GM12878 (cell line): ENCODE results near the gene ELMO3. TPM values are rescaled to one million over a fixed set of nuclear protein-coding genes. Genes with fewer than 3 reads are reported as not detected.
A peak's percentile ranks its signal among the peaks of the same experiment; 100 is the strongest.

Source experiments
- CBX3 ChIP-seq: fragments of 200-600 bp; sonication (generic); IDR thresholded peaks from 2 replicates; pipeline ENCODE4 v1.6.1; 2016; ENCODE audit warnings: low read depth, borderline replicate concordance
- CHD2 ChIP-seq: IDR thresholded peaks from 2 replicates; pipeline ENCODE4 v1.6.1; 2011; ENCODE audit warnings: low read depth, low read length, improper control_type of control experiment, borderline replicate concordance
- FOXK2 ChIP-seq: fragments of 450-650 bp; IDR thresholded peaks from 2 replicates; pipeline ENCODE4 v1.6.1; 2017; ENCODE audit warnings: mild to moderate bottlenecking, moderate library complexity
- FOXM1 ChIP-seq: IDR thresholded peaks from 2 replicates; pipeline ENCODE4 v1.6.1; 2012; ENCODE audit warnings: low read depth, mild to moderate bottlenecking, inconsistent platforms, low read length, moderate library complexity
- HCFC1 ChIP-seq: fragments of 150-350 bp; IDR thresholded peaks from 2 replicates; pipeline ENCODE4 v1.6.1; 2014; ENCODE audit warnings: low read length
- IRF3 ChIP-seq: fragments of 450-650 bp; IDR thresholded peaks from 2 replicates; pipeline ENCODE4 v1.6.1; 2014; ENCODE audit warnings: mild to moderate bottlenecking
- IRF5 ChIP-seq: fragments of 450-650 bp; IDR thresholded peaks from 2 replicates; pipeline ENCODE4 v1.6.1; 2017; ENCODE audit warnings: borderline replicate concordance
- JUNB ChIP-seq: IDR thresholded peaks from 2 replicates; pipeline ENCODE4 v1.6.1; 2016; ENCODE audit warnings: antibody characterized with exemption, mild to moderate bottlenecking
- MTA3 ChIP-seq: IDR thresholded peaks from 2 replicates; pipeline ENCODE4 v1.6.1; 2012; ENCODE audit warnings: low read length, inconsistent platforms, borderline replicate concordance
- NBN ChIP-seq: fragments of 450-650 bp; IDR thresholded peaks from 2 replicates; pipeline ENCODE4 v1.6.1; 2016
- NFYA ChIP-seq: IDR thresholded peaks from 2 replicates; pipeline ENCODE4 v1.6.1; 2011; ENCODE audit warnings: low read depth, mild to moderate bottlenecking, low read length, improper control_type of control experiment, borderline replicate concordance
- NFYB ChIP-seq: IDR thresholded peaks from 2 replicates; pipeline ENCODE4 v1.6.1; 2011; ENCODE audit warnings: low read depth, mild to moderate bottlenecking, low read length, improper control_type of control experiment, moderate library complexity; ENCODE audit not compliant: insufficient read depth
- POLR2AphosphoS5 ChIP-seq: IDR thresholded peaks from 2 replicates; pipeline ENCODE4 v1.6.1; 2011; ENCODE audit warnings: mild to moderate bottlenecking, low read length, inconsistent platforms
- RELA ChIP-seq: fragments of 450-650 bp; IDR thresholded peaks from 2 replicates; pipeline ENCODE4 v1.8.0; 2014; ENCODE audit warnings: borderline replicate concordance; ENCODE audit not compliant: partially characterized antibody
- SREBF1 ChIP-seq: IDR thresholded peaks from 2 replicates; pipeline ENCODE4 v1.6.1; 2012; ENCODE audit warnings: mild to moderate bottlenecking, low read length
- SRF ChIP-seq, 2 experiments: IDR thresholded peaks; 2 replicates each; pipeline ENCODE4 v1.6.1; 2011; ENCODE audit warnings: low read depth in 2 of 2, low read length in 2 of 2, mild to moderate bottlenecking in 1 of 2, moderate library complexity in 1 of 2
- TAF1 ChIP-seq: IDR thresholded peaks from 2 replicates; pipeline ENCODE4 v1.6.1; 2011; ENCODE audit warnings: mild to moderate bottlenecking, low read depth, low read length, borderline replicate concordance
- TARDBP ChIP-seq: IDR thresholded peaks from 2 replicates; pipeline ENCODE4 v1.6.1; 2016; ENCODE audit warnings: borderline replicate concordance
- YBX1 ChIP-seq: fragments of 450-650 bp; IDR thresholded peaks from 2 replicates; pipeline ENCODE4 v1.6.1; 2016; ENCODE audit warnings: antibody characterized with exemption
- ZSCAN29 ChIP-seq: fragments of 450-650 bp; IDR thresholded peaks from 2 replicates; pipeline ENCODE4 v1.6.1; 2017; ENCODE audit warnings: mild to moderate bottlenecking, moderate library complexity
- polyA plus RNA-seq, 11 experiments: library from polyadenylated mRNA; depleted of rRNA in 4 of 11; unstranded in 6 of 11; stranded (reverse) in 5 of 11; fragments of >200 nt; fragmentation: Nextera tagmentation in 4 of 11; fragmentation: Illumina TruSeq in 1 of 11; extraction: Ambion mirVana in 4 of 11; extraction: Trizol in 1 of 11; gene quantifications; 1 replicate in 1 of 11; 2 replicates in 10 of 11; pipeline versions ENCODE4 v1.2.1 to v1.2.3, GENCODE V29; 2011 to 2016; ENCODE audit warnings: inconsistent platforms in 2 of 11, missing spikeins in 2 of 11, low read depth in 1 of 11
- total RNA-seq, 4 experiments: library from RNA; depleted of rRNA in 3 of 4; stranded (reverse); fragments of >200 nt in 3 of 4; fragmentation: Illumina TruSeq in 1 of 4; extraction: Trizol in 1 of 4; gene quantifications; 2 replicates each; pipeline versions ENCODE4 v1.2.1 to v1.2.3, GENCODE V29; 2013 to 2021
- TF ChIP-seq, protein P1 (sequence below): fragments of 450-650 bp; IDR thresholded peaks from 2 replicates; pipeline ENCODE4 v1.6.1; 2017; ENCODE audit warnings: mild to moderate bottlenecking, moderate library complexity
- TF ChIP-seq, protein P2 (sequence below): IDR thresholded peaks from 2 replicates; pipeline ENCODE4 v1.6.1; 2012; ENCODE audit warnings: low read depth, low read length, improper control_type of control experiment

ELMO3 gene
- total and polyA plus RNA-seq, 10 of the 15 experiments (the other 5 are each of a cell fraction or from before 2014, with no cell fraction given) = 0.05 to 4.7 (median 0.96) TPM; not detected in 1

DNA sequence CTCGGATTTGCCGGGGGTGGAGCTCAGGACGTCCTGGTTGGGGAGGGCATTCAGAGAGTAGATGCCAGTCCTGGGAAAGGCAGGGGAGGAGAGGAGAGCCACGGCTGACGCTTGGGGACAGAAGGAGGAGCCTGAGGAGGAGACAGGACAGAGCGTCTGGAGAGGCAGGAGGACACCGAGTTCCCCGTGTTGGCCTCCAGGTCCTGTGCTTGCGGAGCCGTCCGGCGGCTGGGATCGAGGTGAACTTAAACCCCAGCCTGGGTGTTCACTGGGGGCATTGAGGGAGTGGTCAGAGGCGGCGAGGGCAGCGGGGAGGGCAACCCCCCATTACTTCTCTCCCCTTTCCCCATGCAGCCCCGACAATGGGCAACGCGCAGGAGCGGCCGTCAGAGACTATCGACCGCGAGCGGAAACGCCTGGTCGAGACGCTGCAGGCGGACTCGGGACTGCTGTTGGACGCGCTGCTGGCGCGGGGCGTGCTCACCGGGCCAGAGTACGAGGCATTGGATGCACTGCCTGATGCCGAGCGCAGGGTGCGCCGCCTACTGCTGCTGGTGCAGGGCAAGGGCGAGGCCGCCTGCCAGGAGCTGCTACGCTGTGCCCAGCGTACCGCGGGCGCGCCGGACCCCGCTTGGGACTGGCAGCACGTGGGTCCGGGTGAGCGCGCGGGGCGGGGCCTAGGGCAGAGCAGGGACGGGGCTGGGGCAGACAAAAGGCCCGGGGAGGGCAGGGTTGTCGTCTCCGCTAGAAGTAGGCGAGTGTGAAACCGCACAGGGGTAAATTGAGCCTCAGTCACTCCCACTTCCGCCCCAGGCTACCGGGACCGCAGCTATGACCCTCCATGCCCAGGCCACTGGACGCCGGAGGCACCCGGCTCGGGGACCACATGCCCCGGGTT lies 24.9 kb upstream of the ELMO3 start (continued):
- no peak for TF ChIP-seq YBX1
- TF ChIP-seq JUNB = no peak
- TF ChIP-seq NFYB = no peak
- no peak for TF ChIP-seq SRF (IDR thresholded peaks at IDR 0.05; ENCODE audit: low read depth in 2 of 2, low read length in 2 of 2)
- TF ChIP-seq CBX3 = no peak
- TF ChIP-seq MTA3 = no peak
- no peak for TF ChIP-seq SREBF1
- no peak for TF ChIP-seq NFYA
- TF ChIP-seq, protein P1, sequence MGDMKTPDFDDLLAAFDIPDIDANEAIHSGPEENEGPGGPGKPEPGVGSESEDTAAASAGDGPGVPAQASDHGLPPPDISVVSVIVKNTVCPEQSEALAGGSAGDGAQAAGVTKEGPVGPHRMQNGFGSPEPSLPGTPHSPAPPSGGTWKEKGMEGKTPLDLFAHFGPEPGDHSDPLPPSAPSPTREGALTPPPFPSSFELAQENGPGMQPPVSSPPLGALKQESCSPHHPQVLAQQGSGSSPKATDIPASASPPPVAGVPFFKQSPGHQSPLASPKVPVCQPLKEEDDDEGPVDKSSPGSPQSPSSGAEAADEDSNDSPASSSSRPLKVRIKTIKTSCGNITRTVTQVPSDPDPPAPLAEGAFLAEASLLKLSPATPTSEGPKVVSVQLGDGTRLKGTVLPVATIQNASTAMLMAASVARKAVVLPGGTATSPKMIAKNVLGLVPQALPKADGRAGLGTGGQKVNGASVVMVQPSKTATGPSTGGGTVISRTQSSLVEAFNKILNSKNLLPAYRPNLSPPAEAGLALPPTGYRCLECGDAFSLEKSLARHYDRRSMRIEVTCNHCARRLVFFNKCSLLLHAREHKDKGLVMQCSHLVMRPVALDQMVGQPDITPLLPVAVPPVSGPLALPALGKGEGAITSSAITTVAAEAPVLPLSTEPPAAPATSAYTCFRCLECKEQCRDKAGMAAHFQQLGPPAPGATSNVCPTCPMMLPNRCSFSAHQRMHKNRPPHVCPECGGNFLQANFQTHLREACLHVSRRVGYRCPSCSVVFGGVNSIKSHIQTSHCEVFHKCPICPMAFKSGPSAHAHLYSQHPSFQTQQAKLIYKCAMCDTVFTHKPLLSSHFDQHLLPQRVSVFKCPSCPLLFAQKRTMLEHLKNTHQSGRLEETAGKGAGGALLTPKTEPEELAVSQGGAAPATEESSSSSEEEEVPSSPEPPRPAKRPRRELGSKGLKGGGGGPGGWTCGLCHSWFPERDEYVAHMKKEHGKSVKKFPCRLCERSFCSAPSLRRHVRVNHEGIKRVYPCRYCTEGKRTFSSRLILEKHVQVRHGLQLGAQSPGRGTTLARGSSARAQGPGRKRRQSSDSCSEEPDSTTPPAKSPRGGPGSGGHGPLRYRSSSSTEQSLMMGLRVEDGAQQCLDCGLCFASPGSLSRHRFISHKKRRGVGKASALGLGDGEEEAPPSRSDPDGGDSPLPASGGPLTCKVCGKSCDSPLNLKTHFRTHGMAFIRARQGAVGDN = peak; percentile 78; the same call in 1 of the 2 replicates
- TF ChIP-seq RELA = no peak
- no peak for TF ChIP-seq IRF5
- TF ChIP-seq, protein P2, sequence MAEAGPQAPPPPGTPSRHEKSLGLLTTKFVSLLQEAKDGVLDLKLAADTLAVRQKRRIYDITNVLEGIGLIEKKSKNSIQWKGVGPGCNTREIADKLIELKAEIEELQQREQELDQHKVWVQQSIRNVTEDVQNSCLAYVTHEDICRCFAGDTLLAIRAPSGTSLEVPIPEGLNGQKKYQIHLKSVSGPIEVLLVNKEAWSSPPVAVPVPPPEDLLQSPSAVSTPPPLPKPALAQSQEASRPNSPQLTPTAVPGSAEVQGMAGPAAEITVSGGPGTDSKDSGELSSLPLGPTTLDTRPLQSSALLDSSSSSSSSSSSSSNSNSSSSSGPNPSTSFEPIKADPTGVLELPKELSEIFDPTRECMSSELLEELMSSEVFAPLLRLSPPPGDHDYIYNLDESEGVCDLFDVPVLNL = no peak
- TF ChIP-seq FOXK2 = no peak
- no peak for TF ChIP-seq CHD2
- no peak for TF ChIP-seq HCFC1
- no peak for TF ChIP-seq TAF1
- TF ChIP-seq TARDBP = no peak
- TF ChIP-seq ZSCAN29 = no peak
- no peak for TF ChIP-seq FOXM1
- no peak for TF ChIP-seq POLR2AphosphoS5
- 0 out of 2 replicates have a peak, but pooled peaks have one; percentile 27 for TF ChIP-seq NBN
- TF ChIP-seq IRF3 = no peak
